Retinal pigment epithelial cell (primary cell): ENCODE results near the gene LRRC3.
A peak's percentile ranks its signal among the peaks of the same experiment; 100 is the strongest.

Experiments used
- DNase-seq: peaks from one replicate; pipeline ENCODE4 v3.0.0-alpha.2; 2010; ENCODE audit warnings: low read depth
- H3K4me3 ChIP-seq: 2 replicates; pipeline ENCODE4 v1.5.1; 2011; ENCODE audit warnings: mild to moderate bottlenecking, low read length, control low read depth, moderate library complexity
- CTCF ChIP-seq: conservative IDR thresholded peaks from 2 replicates; pipeline ENCODE4 v1.5.1; 2011; ENCODE audit warnings: low read depth, low read length, control low read depth, inconsistent platforms

LRRC3 gene

GRCh38 chr21:44482581-44483287 is 27.4 kb downstream of the LRRC3 start:
- no peak for TF ChIP-seq CTCF
- no peak for DNase-seq
- no peak overlapping the region for H3K4me3 ChIP-seq

- DNase-seq = no peak
- TF ChIP-seq CTCF = no peak
- H3K4me3 ChIP-seq = no peak overlapping the region
These were observed 28.3 kb downstream of the LRRC3 start for GRCh38 chr21:44483288-44484237.

DNA sequence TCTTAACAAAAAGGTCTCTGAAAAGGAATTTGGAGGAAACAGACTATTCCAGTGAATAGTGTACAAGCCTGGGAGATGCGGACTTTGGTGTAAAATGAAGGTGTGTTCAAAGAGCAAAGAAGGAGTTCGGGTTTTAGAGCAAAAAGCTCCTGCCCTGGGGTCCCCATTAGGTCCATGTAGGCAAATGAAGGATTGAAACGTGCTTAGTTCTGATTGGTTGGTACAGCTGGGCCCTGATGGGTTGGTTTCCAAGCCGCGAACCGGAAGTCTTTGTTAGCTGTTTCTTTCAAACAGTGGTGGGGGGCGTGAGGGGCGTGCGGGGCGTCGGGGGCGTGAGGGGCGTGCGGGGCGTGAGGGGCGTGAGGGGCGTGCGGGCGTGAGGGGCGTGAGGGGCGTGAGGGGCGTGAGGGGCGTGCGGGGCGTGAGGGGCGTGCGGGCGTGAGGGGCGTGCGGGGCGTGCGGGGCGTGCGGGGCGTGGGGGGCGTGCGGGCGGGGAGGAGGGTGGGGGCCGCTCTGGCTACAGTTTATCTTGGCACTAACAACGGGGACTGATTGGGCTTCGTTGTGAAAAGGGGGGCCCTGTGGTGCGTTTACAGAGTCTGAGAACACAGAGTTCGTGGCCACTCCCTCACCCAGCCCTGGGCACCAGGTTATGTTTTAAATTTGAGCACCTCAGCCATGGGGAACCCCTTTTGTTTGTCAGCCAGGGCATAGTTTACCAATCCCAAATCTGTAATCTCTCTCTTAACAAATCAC is 29.4 kb downstream of the LRRC3 start:
- no peak for DNase-seq
- H3K4me3 ChIP-seq = no peak overlapping the region
- TF ChIP-seq CTCF = no peak

DNA sequence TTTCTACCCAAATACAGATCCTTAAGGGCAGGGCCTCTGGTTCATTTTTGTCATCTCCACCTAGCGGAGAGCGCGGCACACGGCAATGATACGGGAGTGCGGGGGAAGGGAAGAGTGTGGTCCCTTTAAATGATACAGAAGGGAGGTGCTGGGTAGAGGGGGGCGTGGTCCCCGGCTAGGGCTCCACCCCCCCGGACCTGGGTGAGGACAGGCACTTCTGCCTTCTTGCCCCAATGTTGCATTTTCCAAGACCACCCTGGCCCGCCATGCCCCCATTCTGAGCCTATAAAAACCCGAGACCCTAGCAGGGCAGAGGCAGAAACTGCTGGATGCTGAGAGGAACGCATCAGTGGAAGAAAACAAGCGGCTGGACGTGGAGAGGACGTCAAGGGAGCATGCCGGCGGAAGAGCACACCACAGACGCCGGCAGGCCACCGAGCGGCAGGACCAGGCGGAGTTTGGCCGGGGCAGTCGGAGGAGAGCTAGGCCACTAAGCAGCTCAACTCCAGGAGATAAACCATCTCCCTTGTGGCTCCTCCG is 30.0 kb downstream of the LRRC3 start:
- peak overlapping the region; percentile 23 for H3K4me3 ChIP-seq
- TF ChIP-seq CTCF = peak; percentile 35
- DNase-seq = no peak

- DNase-seq = no peak
- peak overlapping the region; percentile 23 for H3K4me3 ChIP-seq
- TF ChIP-seq CTCF = no peak
These were observed 30.5 kb downstream of the LRRC3 start for GRCh38 chr21:44485796-44486195.

DNA sequence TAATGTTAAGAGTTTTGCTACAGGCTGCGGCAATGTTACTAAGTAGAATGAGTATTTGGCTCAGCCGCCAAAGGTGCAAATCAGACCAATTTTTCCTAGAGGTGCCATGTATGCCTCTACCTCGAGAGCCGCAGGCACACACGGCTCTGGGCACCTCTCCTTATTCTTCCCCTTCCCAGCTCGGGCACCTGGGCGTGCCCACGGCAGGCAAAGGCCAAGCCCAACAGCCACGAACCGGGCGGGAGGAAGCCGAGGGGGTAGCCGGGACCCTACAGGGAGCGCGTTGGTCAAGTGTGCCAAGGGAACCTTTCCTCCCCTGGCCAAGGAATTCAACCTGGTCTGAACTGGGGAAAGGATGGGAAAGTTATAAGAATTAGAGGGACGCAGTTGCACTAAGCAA is 31.0 kb downstream of the LRRC3 start:
- no peak for TF ChIP-seq CTCF
- H3K4me3 ChIP-seq = no peak overlapping the region
- DNase-seq = no peak
